ENCODE data around the gene CNTNAP2.

CNTNAP2 gene

DNA sequence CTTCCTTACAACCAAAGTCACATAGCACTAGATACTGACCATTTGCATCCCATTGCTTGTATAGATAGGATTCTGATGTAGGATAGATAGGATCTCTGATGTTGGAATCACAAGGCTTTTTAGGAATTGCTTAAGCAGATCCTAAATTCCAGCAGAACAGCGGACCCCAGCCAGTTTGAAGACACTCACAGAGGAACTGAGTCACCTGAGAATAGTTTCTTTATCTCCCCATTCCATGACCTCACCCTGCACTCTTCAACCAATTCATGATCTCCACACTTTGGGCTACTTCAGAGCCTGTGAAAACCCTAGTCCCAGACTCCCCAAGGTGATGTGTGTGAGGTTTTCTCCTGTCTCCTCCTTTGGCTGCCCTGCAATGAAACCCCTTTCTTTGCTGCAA, 179.4 kb downstream of the CNTNAP2 start:
- DNase-seq (ENCODE audit: low spot score) = no peak

DNA sequence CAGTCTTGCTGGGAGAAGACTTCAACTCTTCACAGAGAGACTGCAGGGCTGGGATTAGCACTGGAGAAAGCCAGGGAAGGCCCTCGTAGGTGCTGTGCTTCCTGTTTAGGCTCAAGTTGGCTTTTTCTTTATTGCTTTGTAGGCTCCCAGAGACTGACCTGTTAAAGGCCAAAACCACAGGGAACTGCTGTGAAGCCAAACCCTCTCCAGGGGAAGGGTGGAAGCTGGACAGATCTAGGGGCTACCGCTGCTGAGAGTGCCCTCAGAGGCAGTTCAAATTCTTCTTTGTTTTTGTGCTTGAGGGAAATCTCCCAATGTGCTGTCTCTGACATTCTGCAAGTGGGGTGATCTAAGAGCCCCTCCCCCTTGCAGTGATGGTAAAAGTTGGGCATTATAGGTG, 198.4 kb downstream of the CNTNAP2 start:
- DNase-seq (ENCODE audit: low spot score) = no peak

DNA sequence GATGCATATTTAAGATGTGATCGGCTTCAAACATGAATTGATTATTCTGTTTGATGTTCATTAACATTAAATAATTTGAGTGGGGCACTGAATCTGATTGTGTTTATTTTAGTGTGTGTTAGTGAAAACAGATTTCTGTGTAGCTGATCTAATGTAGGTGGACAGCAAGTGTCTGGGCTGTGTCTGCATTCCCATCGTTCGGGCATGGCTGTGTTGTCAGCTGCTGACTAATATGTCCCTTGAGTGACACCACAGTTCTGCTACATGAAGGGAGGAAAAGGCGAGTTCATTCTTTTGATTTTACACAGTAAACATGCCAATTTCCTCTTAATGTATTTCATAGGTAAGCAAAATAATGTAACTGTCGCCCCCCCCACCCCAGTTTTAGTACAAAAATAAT, 203.0 kb downstream of the CNTNAP2 start:
- DNase-seq (ENCODE audit: low spot score) = no peak

DNA sequence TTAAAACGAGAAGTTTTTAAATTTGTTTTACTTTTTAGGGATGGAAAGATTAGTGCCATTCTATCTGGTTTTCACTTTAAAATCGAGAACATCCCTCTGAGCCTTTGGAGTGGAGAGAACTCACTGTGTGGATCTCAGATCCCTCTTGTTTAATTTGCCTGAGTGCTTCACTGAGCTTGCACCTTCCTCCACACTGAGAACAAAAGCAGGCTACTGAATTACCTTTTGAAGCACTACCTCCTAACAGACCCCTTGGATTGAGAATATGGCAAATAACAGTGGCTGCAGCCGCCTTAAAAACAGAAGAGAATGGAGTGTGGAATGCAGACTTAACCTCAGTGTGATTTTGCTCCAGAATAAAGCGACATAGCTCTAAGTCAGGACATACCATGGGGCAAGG, 204.7 kb downstream of the CNTNAP2 start:
- DNase-seq (ENCODE audit: low spot score) = no peak

DNA sequence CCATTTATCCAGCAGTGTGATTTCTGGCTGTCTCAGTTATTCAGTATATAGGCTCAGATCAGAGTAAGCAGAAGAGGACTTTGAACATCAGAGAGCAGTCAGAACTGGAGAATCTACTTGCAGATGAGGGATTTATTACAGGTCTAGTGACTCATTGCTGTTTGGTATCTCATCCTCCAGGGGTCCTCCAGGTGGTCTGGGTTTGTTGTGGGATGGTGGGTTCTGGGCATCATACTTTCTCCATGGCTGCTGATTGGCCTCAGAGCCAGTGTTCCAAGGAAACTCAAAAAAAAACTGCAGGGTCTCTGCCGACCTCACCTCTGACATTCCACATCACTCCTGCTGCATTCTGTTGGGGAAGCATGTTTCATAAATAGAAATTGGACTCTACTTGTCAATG, 214.8 kb downstream of the CNTNAP2 start:
- no peak for DNase-seq (ENCODE audit: low spot score)

DNA sequence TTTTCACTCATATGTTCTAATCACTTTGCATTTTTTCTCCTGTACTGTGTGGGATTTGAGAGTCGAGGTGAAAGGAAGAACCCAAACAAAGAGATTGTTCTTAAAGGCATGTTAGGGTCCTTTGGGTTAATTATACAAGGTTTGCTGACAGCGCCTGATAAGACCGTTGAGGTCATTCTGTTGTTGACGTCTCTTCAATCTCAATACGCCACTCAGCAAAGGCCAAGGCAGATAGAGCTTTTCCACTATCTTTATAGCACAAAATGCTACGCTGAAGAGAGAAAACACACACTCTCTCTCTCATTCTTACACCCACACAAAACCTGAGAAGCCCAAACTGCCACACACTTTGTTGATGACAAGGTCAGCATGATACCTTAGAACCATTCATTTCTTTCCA, 228.7 kb downstream of the CNTNAP2 start:
- no peak for DNase-seq (ENCODE audit: low spot score)

DNA sequence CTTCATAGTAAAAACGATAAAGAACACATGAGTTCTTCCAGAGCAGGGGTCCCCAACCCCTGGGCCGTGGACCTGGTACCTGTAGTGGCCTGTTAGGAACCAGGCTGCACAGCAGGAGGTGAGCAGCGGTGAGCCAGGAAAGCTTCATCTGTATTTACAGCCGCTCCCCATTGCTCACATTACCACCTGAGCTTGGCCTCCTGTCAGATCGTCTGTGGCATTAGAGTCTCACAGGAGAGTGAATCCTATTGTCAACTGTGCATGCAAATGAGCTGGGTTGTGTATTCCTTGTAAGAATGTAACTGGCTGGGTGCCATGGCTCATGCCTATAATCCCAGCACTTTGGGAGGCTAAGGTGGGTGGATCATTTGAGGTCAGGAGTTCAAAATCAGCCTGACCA, 229.5 kb downstream of the CNTNAP2 start:
- no peak for DNase-seq (ENCODE audit: low spot score)

DNA sequence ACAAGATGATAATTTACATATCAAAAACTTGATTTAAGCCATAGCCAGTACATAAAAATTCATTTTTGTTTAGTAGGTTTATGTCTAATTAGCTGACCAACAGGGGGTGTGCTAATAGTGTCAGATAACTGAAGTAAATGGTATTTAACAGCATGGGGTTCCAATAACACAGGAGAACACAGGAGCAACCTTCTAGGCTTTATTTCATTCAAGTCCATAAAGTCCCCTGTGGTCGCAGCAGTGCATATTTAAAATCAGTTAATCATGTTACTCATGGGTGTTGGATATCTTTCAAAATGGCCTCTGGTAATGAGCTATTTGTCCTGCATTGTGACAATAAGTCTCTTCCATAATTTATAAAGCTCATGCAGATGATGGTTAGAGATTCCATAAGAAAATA, 238.6 kb downstream of the CNTNAP2 start:
- DNase-seq (ENCODE audit: low spot score) = no peak

DNA sequence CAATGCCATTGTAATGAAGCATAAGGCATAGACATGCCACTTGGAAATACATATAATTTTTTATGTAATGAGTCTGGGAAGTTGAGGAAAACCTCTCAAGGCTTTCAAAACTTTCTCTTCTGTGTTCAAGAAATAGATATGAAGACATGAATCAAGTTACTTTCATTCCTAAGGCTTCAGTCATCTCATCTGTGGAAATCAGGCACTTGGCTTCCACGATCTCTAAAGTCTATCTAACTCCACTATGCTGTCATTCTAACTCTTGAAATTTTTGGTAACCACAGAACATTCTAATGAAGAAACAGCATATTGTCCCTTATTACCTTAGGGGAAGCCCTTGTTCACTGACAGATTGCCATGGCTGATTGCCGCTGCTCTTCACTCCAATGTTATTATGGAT, 242.6 kb downstream of the CNTNAP2 start:
- DNase-seq (ENCODE audit: low spot score) = no peak

DNA sequence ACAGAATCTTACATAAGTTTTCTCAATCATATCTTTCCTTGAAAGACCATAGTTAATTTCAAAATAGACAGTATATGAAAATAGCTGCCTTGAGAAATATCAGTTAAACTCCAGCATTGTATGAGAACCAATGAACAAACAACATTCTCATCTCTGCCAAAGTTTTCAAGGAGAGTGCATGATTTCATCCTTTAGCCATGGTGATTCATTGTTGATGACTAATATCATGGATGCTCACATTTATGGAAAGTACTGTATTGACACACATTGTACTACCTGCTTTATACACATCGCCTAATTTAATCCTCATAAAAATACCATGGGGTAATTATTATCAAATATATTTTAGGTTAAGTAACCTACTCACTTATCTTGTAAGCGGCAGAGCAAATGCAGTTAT, 250.3 kb downstream of the CNTNAP2 start:
- no peak for DNase-seq (ENCODE audit: low spot score)

DNA sequence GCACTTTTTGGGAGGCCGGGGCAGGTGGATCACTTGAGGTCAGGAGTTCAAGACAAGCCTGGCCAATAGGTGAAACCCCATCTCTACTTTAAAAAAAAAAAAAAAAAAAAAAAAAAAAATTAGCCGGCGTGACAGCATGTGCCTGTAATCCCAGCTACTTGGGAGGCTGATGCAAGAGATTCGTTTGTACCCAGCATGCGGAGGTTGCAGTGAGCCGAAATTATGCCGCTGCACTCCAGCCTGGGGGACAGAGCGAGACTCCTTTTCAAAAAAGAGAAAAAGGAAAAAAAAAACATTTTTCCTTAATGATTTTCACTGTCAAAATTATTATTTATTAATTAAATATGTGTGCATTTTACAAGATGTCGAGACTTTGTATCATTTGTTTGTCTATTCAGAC, 253.6 kb downstream of the CNTNAP2 start:
- no peak for DNase-seq (ENCODE audit: low spot score)

DNA sequence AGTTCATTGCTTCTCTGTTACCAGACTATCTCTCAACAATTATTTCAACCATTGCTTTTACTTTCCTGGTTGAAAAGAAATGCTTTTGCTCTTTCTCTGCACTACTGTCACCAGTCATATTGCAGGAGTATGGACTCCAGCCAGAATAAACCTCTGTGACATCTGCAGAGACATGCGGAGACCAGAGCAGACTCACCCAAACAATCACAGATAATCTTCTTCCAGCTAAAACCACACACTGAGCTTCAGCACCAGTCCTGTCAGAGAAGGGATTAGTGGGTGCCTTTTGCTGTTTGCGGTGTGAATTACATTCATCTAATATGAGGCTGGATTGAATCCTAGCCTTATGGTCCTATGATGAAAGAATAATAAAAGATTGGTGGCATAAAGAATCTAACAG, 258.6 kb downstream of the CNTNAP2 start:
- DNase-seq (ENCODE audit: low spot score) = no peak

DNA sequence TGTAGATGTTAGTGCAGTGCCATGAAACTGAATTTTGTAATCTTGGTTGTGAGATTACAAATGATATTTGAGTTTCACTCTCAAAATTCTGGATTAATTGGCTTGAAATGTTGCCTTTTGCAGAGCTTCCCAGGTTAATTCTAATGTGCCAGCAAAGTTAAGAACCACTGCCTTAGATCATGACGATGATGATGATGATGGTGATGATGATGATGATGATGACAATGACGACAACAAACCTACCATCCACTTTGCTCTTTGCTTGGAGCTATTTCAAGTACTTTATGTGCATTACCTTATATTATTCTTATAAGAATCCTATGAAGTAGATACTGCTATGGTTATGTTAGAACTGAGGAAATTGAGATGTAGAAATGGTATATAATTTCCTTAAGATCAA, 261.6 kb downstream of the CNTNAP2 start:
- no peak for DNase-seq (ENCODE audit: low spot score)

DNA sequence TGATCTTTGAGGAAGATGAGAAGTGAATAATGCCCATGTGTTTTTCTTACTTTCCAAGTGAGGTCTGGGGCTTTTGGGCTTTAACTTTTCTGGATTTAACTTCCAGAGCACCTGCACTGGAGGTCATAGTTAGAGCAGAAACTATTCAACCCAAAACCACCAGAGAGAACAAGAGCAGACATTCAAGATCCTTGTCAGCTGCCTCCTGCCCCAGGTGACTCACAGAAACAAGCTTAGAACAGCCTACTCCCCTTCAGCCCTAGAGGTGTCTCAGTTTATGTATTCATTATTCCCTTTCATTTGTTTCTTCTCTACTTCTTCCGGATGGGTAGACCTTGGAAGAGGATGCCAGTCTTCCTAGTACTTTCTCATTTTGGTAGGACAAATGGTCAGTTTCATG, 270.5 kb downstream of the CNTNAP2 start:
- DNase-seq (ENCODE audit: low spot score) = no peak

DNA sequence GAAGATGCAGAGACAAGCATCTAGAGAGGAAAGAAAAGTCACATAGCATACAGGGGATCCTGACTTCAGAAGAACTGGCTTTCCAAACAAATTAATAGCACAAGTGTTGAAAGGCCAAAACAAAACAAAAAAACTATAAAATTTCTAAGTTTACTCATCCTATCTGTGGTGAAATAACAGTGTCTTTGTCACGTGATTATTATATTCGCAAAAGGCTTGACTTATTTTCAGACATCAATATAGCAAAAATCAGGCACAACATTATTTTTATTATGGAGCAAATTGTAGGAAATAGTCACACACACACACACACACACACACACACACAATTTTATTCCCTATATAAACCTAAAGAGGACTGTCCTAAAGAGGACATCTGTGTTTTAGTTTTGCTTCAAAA, 272.3 kb downstream of the CNTNAP2 start:
- no peak for DNase-seq (ENCODE audit: low spot score)

DNA sequence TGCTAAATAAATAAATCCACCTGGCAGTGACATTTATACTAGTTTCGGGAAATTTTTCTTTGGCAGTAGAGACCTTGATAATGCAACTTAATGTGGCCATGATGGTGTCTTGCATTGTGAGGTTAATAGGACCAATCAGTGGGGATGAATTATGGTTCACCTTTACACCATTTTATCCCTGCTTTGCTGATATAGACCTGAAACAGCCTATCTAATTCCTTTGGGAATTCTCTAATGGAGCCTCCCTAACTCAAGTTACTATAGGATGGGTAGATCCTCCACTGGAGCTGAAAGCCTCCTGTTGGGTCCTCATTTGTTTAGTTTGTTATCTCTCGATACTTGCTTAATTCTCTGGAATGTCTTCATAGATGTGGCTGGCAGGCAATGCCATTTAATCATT, 276.7 kb downstream of the CNTNAP2 start:
- DNase-seq (ENCODE audit: low spot score) = no peak

DNA sequence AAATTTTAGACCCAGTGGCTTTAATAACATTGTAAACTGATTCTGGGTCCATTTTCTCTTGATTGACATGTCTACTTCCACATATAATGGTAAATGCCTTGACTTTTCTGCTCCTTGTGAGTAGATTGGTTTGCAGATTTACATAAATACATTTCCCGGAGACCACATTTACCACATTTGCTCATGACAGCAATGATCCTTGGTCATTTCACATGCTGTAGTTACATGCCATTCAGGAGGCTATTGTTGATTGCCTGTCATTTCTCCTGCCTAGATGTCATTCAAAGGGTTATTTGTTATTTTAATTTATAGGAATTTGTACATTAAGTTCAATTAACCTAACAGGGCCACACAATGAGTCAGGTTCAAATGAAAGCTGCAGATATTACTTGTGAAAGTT, 280.5 kb downstream of the CNTNAP2 start:
- DNase-seq (ENCODE audit: low spot score) = no peak

DNA sequence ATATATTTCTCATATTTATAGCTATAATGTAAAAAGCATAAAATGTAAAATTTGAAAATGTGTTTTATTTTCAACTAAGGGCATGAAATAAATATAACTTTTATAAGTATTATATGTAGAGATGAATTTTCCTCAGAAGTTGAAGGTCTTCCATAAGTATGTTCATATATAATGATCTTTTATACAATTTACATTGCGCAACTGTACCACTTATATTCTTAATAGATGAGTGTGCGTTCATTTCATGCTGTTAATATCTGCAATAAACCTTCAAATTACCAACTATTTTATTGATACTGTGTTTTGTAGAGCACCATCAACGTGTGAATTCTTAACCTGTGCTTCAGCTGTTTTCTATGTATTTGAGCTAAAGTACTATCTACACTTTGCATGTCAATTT, 285.3 kb downstream of the CNTNAP2 start:
- DNase-seq (ENCODE audit: low spot score) = no peak

DNA sequence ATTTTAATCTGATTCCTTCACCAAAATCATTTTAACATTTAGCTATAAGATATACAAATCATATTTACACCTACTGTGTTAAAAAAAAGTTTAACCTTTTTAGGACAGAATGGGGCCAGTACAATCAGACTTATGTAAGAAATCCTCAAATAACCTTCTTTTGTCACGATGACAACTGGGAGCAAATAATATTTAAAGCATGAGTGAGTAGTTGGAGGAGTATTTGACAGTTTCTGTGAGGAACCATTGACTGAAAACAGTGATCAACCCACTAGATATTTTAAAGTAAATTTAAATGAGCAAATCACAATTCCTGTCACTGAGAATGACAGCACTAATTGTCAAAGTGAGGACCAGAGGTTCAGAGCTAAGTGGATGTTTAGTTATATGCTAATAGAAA, 289.1 kb downstream of the CNTNAP2 start:
- DNase-seq (ENCODE audit: low spot score) = no peak

DNA sequence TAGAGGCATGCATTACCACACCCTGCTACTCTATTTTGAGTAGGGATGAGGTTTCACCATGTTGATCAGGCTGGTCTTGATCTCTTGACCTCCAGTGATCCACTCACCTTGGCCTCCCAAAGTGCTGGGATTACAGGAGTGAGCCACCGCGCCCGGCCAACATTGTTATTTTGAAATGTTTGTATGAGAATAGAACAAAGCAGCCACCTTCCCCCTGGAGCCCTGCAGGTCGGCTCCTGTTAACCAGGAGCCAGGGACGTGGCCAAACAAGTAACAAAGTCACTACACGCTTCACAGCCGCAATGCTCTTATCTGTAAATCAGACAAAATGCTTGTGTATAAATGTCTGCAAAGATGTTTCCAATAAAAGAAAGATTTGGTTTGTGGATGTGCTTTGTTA, 295.4 kb downstream of the CNTNAP2 start:
- no peak for DNase-seq (ENCODE audit: low spot score)

DNA sequence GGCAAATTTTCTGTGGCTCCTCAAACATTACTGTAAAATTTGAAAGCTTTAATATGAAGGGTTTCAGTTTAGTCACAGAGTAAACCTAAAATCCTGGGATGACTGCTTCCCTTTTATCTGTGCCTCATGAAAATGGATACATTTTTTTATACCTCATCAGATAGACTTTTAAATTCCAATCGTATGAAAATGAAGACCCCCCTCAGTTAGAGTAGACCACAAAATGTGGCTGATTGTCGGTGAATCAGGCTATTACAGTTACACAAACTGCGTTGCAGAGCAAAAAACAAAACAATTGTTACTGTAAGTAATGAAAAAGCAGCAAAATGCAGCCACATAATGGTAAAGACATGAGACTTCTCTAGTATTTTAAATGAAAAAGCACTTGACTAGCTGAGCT, 296.2 kb downstream of the CNTNAP2 start:
- DNase-seq (ENCODE audit: low spot score) = no peak

DNA sequence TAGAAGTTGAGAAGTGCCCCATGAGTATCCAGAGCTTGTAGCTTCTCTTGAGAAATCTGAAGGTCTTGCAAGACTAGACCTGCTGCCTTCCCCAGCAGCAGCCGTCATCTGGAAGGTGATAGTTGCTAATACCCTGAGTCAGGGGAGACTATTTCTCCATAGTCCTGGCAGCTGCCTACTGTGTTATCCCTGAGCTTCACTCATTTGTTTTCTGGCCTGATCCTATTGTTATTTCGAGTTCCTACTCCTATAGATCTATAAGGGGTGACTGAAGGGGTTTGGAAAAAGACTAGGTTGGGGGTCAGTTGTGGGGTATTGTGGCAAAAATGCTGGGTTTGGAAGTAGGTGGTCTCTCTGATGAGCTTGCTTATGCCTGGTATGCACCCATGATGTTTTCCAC, 297.8 kb downstream of the CNTNAP2 start:
- no peak for DNase-seq (ENCODE audit: low spot score)

DNA sequence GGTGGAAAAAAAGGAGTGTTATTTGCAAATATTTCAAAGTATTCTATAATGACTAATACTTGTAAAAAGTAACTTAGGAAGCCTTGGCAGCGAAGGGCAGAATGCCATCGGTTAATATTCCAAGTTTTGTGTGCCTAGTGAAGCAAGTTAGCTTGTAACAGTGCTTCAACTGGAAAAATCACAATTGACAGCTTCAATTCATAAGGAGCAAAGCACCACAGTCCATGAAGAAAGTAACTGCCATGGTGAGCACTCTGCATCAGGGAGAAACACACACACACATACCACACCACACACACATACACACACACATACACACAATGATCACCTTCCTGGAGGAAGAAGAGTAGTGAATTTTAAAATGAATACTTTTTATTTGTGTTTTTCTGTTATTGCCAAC, 298.3 kb downstream of the CNTNAP2 start:
- DNase-seq (ENCODE audit: low spot score) = no peak

DNA sequence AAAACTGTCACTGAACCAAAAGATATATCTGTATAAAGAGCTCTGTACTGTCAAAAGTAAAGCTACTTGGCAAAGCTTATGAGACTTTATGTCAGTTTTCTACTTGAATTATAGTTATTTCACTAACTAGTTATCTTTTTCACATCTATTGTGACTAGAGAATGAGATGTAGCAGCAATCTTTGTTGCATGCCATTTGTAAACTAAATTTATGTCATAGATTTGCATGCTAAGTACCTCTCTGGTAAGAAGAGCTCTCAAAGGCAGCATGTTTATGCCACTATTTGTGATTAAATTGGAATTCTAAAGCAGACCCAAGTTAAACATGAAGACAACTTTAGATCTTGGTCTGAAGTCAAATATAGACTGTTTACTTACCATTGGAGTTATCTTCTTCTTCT, 300.6 kb downstream of the CNTNAP2 start:
- no peak for DNase-seq (ENCODE audit: low spot score)

DNA sequence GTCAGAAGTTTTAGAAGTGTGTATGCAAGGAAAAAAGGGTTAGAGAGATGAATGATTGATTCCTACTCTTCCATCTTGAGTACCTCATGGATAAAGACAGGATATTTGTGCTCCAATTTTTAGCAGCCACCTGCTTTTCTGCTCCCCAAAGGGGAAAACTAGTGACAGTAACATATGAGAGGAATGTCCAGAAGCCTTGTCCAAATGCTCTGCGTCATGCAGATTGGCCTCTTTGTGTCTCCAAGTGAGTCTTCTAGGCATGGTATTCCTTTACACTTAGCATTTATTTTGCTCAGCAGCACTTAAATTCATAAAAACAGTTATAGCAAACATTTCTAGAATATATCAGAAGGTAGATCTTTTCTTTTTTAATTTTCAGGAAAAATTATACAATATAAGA, 306.8 kb downstream of the CNTNAP2 start:
- DNase-seq (ENCODE audit: low spot score) = no peak

DNA sequence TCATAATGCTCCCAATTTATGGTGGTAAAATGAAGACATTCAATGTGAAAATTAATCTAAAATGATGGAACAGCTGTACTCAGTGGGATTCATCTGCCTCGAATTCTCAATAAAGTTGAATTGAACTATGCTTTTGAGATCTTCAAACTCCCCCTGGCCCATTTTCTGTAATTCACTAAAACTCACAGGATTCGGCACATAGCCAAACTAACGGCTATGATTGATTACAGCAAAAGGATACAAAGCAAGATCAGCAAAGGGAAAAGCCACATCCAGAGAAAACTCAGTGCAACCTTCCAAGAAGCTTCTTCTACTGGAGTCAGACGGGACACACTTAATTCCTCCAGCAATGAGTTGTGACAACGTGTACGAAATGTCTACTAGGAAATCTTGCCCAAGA, 307.5 kb downstream of the CNTNAP2 start:
- DNase-seq (ENCODE audit: low spot score) = no peak

Data from hepatic stellate cell (primary cell).